H9 (cell line): ENCODE data around the gene PTPRN2. TPM values are rescaled to one million over a fixed set of nuclear protein-coding genes. Genes with fewer than 3 reads are reported as not detected.

Source experiments
- DNase-seq: peaks from one replicate; pipeline ENCODE4 v3.0.0-alpha.2; 2017
- H2AFZ ChIP-seq: one replicate; pipeline ENCODE4 v1.6.1; 2013; ENCODE audit warnings: mild to moderate bottlenecking, low read length, control low read depth, moderate library complexity
- H2AK5ac ChIP-seq: 2 replicates; pipeline ENCODE4 v1.6.1; 2013; ENCODE audit warnings: low read length, control low read depth, mixed read lengths; ENCODE audit not compliant: insufficient read length
- H2BK120ac ChIP-seq: one replicate; pipeline ENCODE4 v1.6.1; 2013; ENCODE audit warnings: low read depth, mild to moderate bottlenecking, low read length, control low read depth, inconsistent platforms; ENCODE audit not compliant: poor library complexity, severe bottlenecking
- H2BK12ac ChIP-seq: 2 replicates; pipeline ENCODE4 v1.6.1; 2013; ENCODE audit warnings: low read length, control low read depth, mixed read lengths, low read depth; ENCODE audit not compliant: insufficient read length
- H2BK15ac ChIP-seq: 2 replicates; pipeline ENCODE4 v1.6.1; 2013; ENCODE audit warnings: low read depth, low read length, control low read depth
- H2BK20ac ChIP-seq: one replicate; pipeline ENCODE4 v1.6.1; 2013; ENCODE audit warnings: low read depth, mild to moderate bottlenecking, low read length, control low read depth, inconsistent platforms; ENCODE audit not compliant: poor library complexity, severe bottlenecking
- H2BK5ac ChIP-seq: 2 replicates; pipeline ENCODE4 v1.6.1; 2013; ENCODE audit warnings: low read length, control low read depth, mixed read lengths; ENCODE audit not compliant: insufficient read length
- H3K14ac ChIP-seq: 2 replicates; pipeline ENCODE4 v1.6.1; 2013; ENCODE audit warnings: low read length, control low read depth; ENCODE audit not compliant: insufficient read depth
- H3K18ac ChIP-seq: 2 replicates; pipeline ENCODE4 v1.6.1; 2013; ENCODE audit warnings: low read depth, mild to moderate bottlenecking, mixed read lengths, low read length, control low read depth; ENCODE audit not compliant: insufficient read length
- H3K23ac ChIP-seq: 2 replicates; pipeline ENCODE4 v1.6.1; 2013; ENCODE audit warnings: low read length, control low read depth, mixed read lengths, low read depth; ENCODE audit not compliant: insufficient read length
- H3K23me2 ChIP-seq: 2 replicates; pipeline ENCODE4 v1.6.1; 2013; ENCODE audit warnings: low read depth, mild to moderate bottlenecking, mixed read lengths, low read length, control low read depth; ENCODE audit not compliant: insufficient read length, poor library complexity, severe bottlenecking
- H3K27ac ChIP-seq: 2 replicates; pipeline ENCODE4 v1.5.1; 2013; ENCODE audit warnings: low read length, control low read depth, mixed read lengths, low read depth; ENCODE audit not compliant: insufficient read length
- H3K27me3 ChIP-seq: 2 replicates; pipeline ENCODE4 v1.6.1; 2013; ENCODE audit warnings: low read length, control low read depth, inconsistent platforms; ENCODE audit not compliant: insufficient read depth
- H3K4ac ChIP-seq: 2 replicates; pipeline ENCODE4 v1.6.1; 2013; ENCODE audit warnings: low read depth, mild to moderate bottlenecking, control low read depth, inconsistent platforms, low read length, moderate library complexity
- H3K4me1 ChIP-seq: 2 replicates; pipeline ENCODE4 v1.6.1; 2013; ENCODE audit warnings: low read length, control low read depth, inconsistent platforms; ENCODE audit not compliant: insufficient read depth
- H3K4me2 ChIP-seq: 2 replicates; pipeline ENCODE4 v1.6.1; 2013; ENCODE audit warnings: low read length, control low read depth, mixed read lengths; ENCODE audit not compliant: insufficient read length, insufficient read depth
- H3K56ac ChIP-seq: 2 replicates; pipeline ENCODE4 v1.6.1; 2013; ENCODE audit warnings: low read depth, mild to moderate bottlenecking, mixed read lengths, low read length, control low read depth; ENCODE audit not compliant: insufficient read length
- H3K79me1 ChIP-seq: 2 replicates; pipeline ENCODE4 v1.6.1; 2013; ENCODE audit warnings: low read depth, mild to moderate bottlenecking, moderate library complexity, low read length, control low read depth, inconsistent platforms; ENCODE audit not compliant: insufficient read depth, poor library complexity, severe bottlenecking
- H3K79me2 ChIP-seq: 2 replicates; pipeline ENCODE4 v1.6.1; 2013; ENCODE audit warnings: low read length, control low read depth, inconsistent platforms; ENCODE audit not compliant: insufficient read depth
- H3K9ac ChIP-seq: 2 replicates; pipeline ENCODE4 v1.6.1; 2013; ENCODE audit warnings: low read length, control low read depth, mixed read lengths; ENCODE audit not compliant: insufficient read length; ENCODE audit errors: extremely low read depth
- H3K9me3 ChIP-seq: one replicate; pipeline ENCODE4 v1.6.1; 2013; ENCODE audit warnings: low read depth, low read length, inconsistent platforms; ENCODE audit not compliant: control insufficient read depth
- H3T11ph ChIP-seq: one replicate; pipeline ENCODE4 v1.6.1; 2013; ENCODE audit warnings: mild to moderate bottlenecking, low read length, control low read depth, inconsistent platforms
- H4K20me1 ChIP-seq: one replicate; pipeline ENCODE4 v1.6.1; 2013; ENCODE audit not compliant: control insufficient read depth, insufficient read length, insufficient read depth
- H4K5ac ChIP-seq: 2 replicates; pipeline ENCODE4 v1.6.1; 2013; ENCODE audit warnings: low read depth, mild to moderate bottlenecking, mixed read lengths, low read length, control low read depth; ENCODE audit not compliant: insufficient read length
- H4K8ac ChIP-seq: replicated peaks from 2 replicates; pipeline ENCODE4 v1.6.1; 2013; ENCODE audit warnings: low read length, control low read depth, mixed read lengths, low read depth; ENCODE audit not compliant: insufficient read length
- H4K91ac ChIP-seq: 2 replicates; pipeline ENCODE4 v1.6.1; 2013; ENCODE audit warnings: low read depth, mild to moderate bottlenecking, moderate library complexity, mixed read lengths, low read length, control low read depth; ENCODE audit not compliant: insufficient read length
- H3K27ac Mint-ChIP-seq, 3 experiments: 2 replicates in 2 of 3; 3 replicates in 1 of 3; pipeline ENCODE4 v1.8.0; 2020 to 2021; ENCODE audit warnings: mixed read lengths in 3 of 3, mild to moderate bottlenecking in 1 of 3, moderate library complexity in 1 of 3
- H3K27me3 Mint-ChIP-seq: 2 replicates; pipeline ENCODE4 v1.8.0; 2021; ENCODE audit warnings: low read depth, mild to moderate bottlenecking, moderate library complexity, mixed read lengths
- H3K36me3 Mint-ChIP-seq, 3 experiments: 2 replicates in 2 of 3; 3 replicates in 1 of 3; pipeline ENCODE4 v1.8.0; 2020 to 2021; ENCODE audit warnings: low read depth in 3 of 3, mixed read lengths in 3 of 3; ENCODE audit not compliant: insufficient read depth in 1 of 3
- H3K4me1 Mint-ChIP-seq, 2 experiments: 2 replicates each; pipeline ENCODE4 v1.8.0; 2020; ENCODE audit warnings: mixed read lengths in 2 of 2
- H3K4me3 Mint-ChIP-seq, 2 experiments: 2 replicates in 1 of 2; 3 replicates in 1 of 2; pipeline ENCODE4 v1.8.0; 2020 to 2021; ENCODE audit warnings: mild to moderate bottlenecking in 2 of 2, mixed read lengths in 2 of 2, moderate library complexity in 1 of 2
- H3K9me3 Mint-ChIP-seq, 2 experiments: 2 replicates in 1 of 2; 3 replicates in 1 of 2; pipeline ENCODE4 v1.8.0; 2020; ENCODE audit warnings: mild to moderate bottlenecking in 2 of 2, mixed read lengths in 2 of 2, moderate library complexity in 1 of 2
- WGBS: extraction: QIAGEN DNeasy Blood & Tissue Kit; methylation state at CpG from one replicate; pipeline ENCODE4 v1.1.7; 2013; ENCODE audit warnings: missing lambda C conversion rate, low lambda C conversion rate, mixed read lengths; ENCODE audit not compliant: insufficient read length; ENCODE audit errors: extremely low coverage; 5-methylcytosine and 5-hydroxymethylcytosine counted together
- total RNA-seq: library from RNA; stranded (reverse); gene quantifications from 2 replicates; pipeline ENCODE4 v1.2.1, GENCODE V29; 2021
- TF ChIP-seq, protein P1 (sequence below): fragments of 200-600 bp; sonication (generic); conservative IDR thresholded peaks from 3 replicates; pipeline ENCODE4 v1.8.0; 2021; ENCODE audit warnings: antibody characterized with exemption, mild to moderate bottlenecking

Gene PTPRN2
- total RNA-seq, 1 experiment from 2014 or later = 5.2 TPM

DNA sequence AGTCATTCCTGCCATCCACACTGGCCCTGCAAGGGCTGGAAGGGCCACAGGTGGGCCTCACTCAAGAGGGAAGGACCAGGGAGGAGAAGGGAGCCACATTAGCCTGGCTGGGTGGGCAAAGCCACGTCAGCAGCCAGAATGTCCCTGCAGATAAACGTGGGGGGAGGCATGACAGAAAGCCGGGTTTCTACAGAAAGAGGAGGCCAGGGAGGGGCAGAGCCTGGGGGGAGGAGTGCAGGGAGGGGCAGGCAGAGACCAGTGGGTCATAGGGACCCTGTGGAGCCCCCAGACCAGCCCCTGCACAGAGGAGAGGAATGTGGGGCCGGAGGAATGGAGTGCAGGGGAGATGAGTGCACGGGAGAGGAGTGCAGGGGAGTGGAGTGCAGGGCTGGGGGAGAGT is 590.2 kb downstream of the PTPRN2 start:
- Histone ChIP-seq H3K27ac (no peak overlapping the region), H2BK12ac (no peak overlapping the region), H3K4me1 (no peaks in the 10 kb centered on the region), H2BK120ac (no peak overlapping the region), H4K91ac (no peak overlapping the region), H2BK20ac (no peak overlapping the region), H2AK5ac (no peak overlapping the region), H3K18ac (no peak overlapping the region), H3K9ac (no peak overlapping the region), H4K8ac (no peak overlapping the region), H3K79me2 (no peaks in the 10 kb centered on the region), H3K27me3 (no peaks in the 10 kb centered on the region), H3K4ac (no peak overlapping the region), H4K20me1 (no peaks in the 10 kb centered on the region), H3K4me2 (no peak overlapping the region), H3K14ac (no peak overlapping the region; the same call in 1 of the 2 replicates), H2AFZ (no peak overlapping the region), H3K23ac (no peak overlapping the region), H3K56ac (no peak overlapping the region), H3K23me2 (no peaks in the 10 kb centered on the region), H3T11ph (no peak overlapping the region), H2BK5ac (no peak overlapping the region), H4K5ac (no peak overlapping the region), H2BK15ac (no peak overlapping the region), H3K79me1 (no peaks in the 10 kb centered on the region), H3K9me3 (no peaks in the 10 kb centered on the region)
- peak overlapping the region in 1 of 3 experiments; percentile 34; a peak in 1 of 7 replicates for H3K27ac Mint-ChIP-seq
- peaks cover 0 to 2% (median 2%) of the 10 kb centered on the region in 3 experiments; a peak in 2 of 7 replicates for H3K36me3 Mint-ChIP-seq
- TF ChIP-seq, protein P1, sequence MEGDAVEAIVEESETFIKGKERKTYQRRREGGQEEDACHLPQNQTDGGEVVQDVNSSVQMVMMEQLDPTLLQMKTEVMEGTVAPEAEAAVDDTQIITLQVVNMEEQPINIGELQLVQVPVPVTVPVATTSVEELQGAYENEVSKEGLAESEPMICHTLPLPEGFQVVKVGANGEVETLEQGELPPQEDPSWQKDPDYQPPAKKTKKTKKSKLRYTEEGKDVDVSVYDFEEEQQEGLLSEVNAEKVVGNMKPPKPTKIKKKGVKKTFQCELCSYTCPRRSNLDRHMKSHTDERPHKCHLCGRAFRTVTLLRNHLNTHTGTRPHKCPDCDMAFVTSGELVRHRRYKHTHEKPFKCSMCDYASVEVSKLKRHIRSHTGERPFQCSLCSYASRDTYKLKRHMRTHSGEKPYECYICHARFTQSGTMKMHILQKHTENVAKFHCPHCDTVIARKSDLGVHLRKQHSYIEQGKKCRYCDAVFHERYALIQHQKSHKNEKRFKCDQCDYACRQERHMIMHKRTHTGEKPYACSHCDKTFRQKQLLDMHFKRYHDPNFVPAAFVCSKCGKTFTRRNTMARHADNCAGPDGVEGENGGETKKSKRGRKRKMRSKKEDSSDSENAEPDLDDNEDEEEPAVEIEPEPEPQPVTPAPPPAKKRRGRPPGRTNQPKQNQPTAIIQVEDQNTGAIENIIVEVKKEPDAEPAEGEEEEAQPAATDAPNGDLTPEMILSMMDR = no peak
- DNase-seq = no peak
- peaks cover 3 to 31% of the 10 kb centered on the region in 2 experiments; a peak in 3 of 4 replicates for H3K4me1 Mint-ChIP-seq
- H3K4me3 Mint-ChIP-seq = no peak overlapping the region
- no CpG with 5 or more reads among the region's 5 CpGs for WGBS
- H3K27me3 Mint-ChIP-seq = peaks cover 3% of the 10 kb centered on the region
- H3K9me3 Mint-ChIP-seq = peaks cover 0 to 6% of the 10 kb centered on the region in 2 experiments; a peak in 2 of 5 replicates
